Spleen (tissue), 7 donors: ENCODE measurements around the gene C11orf16.

Experiments
- POLR2A ChIP-seq, 3 donors: fragments of 450-650 bp; IDR thresholded peaks; one replicate each; pipeline ENCODE4 v1.5.1; 2017; ENCODE audit warnings: antibody characterized with exemption in 3 of 3, mild to moderate bottlenecking in 1 of 3
- POLR2AphosphoS5 ChIP-seq, 3 donors: sonication (generic); formaldehyde crosslinking; IDR thresholded peaks; one replicate each; pipeline ENCODE4 v1.5.1; 2017; ENCODE audit warnings: antibody characterized with exemption in 3 of 3
- TF ChIP-seq, protein P1 (sequence below), 11 experiments: fragments of 200-600 bp in 7 of 11; fragments of 450-650 bp in 4 of 11; sonication (generic) in 4 of 11; IDR thresholded peaks in 8 of 11; conservative IDR thresholded peaks in 3 of 11; 1 replicate in 7 of 11; 2 replicates in 4 of 11; pipeline versions ENCODE4 v1.4.0 to v1.8.0; 2016 to 2021; ENCODE audit warnings: antibody characterized with exemption in 11 of 11, inconsistent platforms in 4 of 11, mild to moderate bottlenecking in 1 of 11
- donor health status: DM: no; HTN: no; CAD: no; lungs with moderate emphysema.
- donor health status: DM: no; HTN: no; CAD: no.
- donor health status: DM: no; HTN: no; CAD: no.

- TF ChIP-seq POLR2A (IDR thresholded peaks at IDR 0.05) (no peak), POLR2AphosphoS5 (IDR thresholded peaks at IDR 0.05) (no peak)
- TF ChIP-seq, protein P1, sequence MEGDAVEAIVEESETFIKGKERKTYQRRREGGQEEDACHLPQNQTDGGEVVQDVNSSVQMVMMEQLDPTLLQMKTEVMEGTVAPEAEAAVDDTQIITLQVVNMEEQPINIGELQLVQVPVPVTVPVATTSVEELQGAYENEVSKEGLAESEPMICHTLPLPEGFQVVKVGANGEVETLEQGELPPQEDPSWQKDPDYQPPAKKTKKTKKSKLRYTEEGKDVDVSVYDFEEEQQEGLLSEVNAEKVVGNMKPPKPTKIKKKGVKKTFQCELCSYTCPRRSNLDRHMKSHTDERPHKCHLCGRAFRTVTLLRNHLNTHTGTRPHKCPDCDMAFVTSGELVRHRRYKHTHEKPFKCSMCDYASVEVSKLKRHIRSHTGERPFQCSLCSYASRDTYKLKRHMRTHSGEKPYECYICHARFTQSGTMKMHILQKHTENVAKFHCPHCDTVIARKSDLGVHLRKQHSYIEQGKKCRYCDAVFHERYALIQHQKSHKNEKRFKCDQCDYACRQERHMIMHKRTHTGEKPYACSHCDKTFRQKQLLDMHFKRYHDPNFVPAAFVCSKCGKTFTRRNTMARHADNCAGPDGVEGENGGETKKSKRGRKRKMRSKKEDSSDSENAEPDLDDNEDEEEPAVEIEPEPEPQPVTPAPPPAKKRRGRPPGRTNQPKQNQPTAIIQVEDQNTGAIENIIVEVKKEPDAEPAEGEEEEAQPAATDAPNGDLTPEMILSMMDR (IDR thresholded peaks at IDR 0.05 in 8 of 11, conservative IDR thresholded peaks at IDR 0.05 in 3 of 11): no peak
Observed at GRCh38 chr11:8937659-8938058, 4.9 kb upstream of the C11orf16 start.
